Mucosa of gallbladder (tissue), 1 donor: ENCODE results near the gene TSR1. TPM values are rescaled to one million over a fixed set of nuclear protein-coding genes. Genes with fewer than 3 reads are reported as not detected.
"Not testable (repeated sequence)": the region's sequence is repeated elsewhere in the genome, so short reads cannot be mapped to it uniquely, and the experiment has no call there.

Source experiments
- DNase-seq: peaks from one replicate; pipeline ENCODE4 v3.0.0-alpha.2; 2020; ENCODE audit warnings: low spot score
- total RNA-seq: library from RNA; stranded (reverse); gene quantifications from one replicate; pipeline ENCODE4 v1.2.1, GENCODE V29; 2021
- donor health status: DM: no; HTN: no; CAD: no.

TSR1 gene
- total RNA-seq, 1 donor from 2014 or later = 18.8 TPM

DNA sequence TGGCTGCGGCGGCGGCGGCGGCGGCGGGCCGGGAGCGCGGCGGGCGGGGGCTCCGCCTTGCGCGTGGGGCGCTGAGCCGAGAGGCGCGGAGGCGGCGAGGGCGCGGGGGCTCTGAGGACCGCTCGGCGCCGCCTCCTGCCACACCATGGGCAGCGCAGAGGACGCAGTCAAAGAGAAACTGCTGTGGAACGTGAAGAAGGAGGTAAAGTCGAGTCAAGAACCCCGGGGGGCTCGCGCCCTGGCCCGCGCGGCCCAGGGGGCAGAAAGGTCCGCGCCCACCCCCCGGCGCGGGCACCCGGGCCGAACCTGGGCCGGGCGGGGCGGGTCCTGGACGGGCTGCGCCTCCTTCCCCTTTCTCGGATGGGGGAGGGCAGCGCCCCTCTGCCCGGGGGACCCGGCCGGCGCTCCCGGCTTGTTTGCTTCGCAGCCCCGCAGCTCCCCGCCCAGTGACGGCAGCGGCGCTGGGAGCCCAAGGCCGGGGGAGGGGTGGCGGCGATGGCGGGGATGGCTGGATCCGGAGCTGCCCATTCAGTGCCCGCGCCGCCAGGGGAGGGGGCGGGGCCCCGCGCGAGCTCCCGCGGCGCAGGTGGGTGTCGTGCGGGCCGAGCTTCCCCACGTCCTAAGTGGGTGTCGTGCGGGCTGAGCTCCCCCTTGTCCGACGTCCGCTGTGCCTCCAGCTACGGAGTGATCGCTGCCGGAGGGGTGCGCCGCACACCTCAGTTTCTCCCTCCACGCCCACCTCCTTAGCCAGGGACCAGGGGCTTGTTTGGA is 1.5 kb upstream of the TSR1 start:
- peak; percentile 45 for DNase-seq

DNA sequence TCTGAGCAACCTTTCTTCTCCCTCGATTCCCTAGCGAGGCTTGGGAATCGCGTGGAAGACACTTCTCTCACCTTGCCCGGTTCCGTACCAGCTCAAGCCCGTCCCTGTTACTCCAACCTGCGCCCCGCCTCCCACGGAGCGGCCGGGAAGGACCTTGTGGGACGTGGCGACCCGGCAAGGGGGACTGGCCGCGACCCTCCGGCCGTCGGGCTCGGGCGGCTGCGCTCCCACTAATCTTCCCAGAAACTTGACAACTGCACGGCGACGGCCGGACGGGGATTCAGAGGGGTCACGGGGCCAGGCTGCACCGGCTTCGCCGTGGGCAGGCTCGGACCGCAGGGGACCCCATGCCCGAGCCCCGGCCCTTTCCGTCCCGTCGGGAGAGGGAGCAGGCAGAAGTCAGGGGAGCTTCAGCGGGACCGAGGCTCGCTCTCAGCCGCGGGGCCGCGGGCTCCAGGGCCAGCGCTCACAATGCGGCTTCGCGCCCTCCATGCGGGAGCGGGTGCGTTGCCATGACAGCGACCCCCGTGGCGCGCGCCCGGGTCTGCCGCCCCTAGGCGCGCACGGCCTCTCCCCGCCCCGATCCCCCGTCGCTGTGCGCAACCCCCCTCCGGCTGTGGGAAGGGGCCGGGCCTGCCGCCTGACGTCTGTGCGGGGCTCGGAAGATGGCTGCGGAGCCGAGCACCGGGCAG is 741 bp upstream of the TSR1 start, which contains the start of gene SGSM2:
Gene SGSM2 (plus strand): TSS at position 650 of the 692 bp plus-strand sequence. CDS start 188 bp downstream, outside the sequence.
- DNase-seq = no peak

DNA sequence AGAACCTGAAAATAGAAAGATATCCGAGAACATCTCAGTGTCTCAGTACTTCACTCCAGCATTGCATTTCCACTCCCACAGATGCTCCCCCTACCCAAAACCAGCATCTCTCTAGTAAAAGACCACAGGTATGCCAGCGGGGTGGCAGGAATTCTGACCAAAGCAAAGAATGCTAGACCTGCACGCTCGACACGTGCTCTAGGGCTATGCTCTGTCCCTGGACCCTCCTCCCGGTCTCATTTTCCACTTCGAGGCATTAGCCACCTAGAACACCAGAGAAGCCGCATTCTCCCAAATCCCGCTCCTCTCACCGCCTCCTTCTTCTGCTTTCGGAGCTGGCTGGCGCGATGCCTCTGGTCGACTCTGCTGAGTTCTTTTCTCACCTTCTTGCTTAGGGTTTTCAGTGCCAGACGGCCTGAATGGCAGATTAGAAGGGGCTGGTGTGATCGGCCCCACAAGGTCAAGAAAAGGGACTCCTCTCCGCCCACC is 487 bp downstream of the TSR1 start:
- no peak for DNase-seq

DNA sequence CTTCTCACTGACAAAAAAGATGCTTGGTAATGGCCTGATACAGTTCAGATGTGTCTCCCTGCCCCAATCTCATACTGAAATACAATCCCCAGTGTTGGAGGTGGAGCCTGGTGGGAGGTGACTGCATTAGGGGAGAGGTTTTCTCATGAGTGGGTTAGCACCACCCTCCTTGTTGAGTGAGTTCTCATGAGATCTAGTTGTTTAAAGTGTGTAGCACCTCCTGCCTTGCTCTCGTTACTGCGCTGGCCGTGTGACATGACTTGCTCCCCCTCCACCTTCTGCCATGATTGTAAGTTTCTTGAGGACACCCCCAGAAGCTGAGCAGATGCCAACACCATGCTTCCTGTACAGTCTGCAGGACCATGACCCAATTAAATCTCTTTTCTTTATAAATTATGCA is 5.0 kb downstream of the TSR1 start:
- no peak for DNase-seq

DNA sequence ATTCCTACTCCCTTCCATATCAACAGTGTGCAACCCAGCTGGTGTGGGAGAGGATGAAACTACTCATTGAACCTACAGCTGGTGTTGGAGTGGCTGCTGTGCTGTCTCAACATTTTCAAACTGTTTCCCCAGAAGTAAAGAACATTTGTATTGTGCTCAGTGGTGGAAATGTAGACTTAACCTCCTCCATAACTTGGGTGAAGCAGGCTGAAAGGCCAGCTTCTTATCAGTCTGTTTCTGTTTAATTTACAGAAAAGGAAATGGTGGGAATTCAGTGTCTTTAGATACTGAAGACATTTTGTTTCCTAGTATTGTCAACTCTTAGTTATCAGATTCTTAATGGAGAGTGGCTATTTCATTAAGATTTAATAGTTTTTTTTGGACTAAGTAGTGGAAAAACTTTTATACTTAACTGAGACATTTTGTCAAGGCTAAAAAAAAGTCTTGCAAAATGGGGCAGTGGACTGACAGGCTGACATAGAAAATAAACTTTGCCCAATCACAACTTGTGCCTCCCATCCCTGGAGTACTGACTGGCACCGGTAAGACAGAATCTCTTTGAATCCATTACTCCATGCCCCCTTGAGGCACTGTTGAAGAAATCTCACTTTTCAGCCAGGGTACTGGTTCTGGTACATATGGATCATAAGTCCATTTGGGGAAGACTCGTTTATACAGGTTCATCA is 12.5 kb downstream of the TSR1 start:
- no peak for DNase-seq

DNA sequence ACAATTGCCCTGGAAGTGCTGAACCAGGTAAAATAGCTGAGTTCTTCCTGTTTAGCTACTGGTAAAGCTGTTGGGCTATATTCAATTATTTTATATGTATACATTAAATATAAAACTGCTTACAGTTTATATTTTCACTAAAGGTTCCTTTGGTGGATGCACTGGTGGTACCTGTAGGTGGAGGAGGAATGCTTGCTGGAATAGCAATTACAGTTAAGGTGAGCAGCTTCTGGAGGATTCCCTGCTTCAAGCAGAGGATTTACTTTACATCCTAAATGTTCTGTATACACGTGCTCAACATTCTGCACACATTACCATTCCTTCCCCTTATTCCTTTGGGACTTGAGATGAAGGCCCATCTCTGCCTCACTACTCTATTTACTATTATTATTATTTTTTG is 14.9 kb downstream of the TSR1 start:
- DNase-seq = no peak

DNA sequence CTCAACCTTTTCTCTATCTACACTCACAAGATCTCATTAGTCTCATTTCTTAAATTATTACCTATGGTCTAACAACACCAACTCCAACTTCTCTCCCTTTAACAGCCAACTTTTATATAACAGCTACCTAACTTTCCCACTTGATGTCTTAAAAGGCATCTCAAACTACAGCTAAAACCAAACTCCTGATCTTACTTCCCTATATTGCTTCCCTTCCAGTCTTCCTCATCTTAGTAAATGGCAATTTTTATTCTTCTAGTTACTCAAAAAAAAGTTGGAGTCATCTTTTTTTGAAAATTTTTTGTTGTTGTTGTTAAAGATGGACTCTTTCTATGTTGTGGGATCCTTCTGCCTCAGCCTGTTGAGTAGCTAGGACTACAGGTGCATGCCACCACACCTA is 17.2 kb downstream of the TSR1 start:
- no peak for DNase-seq

DNA sequence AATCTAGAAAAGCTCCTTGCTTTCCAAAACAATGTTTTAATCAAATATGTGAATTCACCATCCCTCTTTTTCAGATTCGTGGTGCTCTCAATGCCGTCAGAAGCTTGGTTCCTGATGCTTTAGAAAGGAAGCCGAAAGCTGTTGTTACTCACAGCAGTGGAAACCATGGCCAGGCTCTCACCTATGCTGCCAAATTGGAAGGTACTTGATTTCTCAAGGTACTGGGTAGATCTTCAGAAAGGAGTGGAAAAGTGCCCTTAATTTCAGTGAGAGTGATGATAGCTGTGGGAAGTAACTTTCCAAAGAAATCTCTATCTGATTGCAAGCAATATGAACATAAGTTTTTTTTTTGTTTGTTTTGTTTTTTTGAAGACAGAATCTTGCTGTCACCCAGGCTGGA is 18.5 kb downstream of the TSR1 start:
- no peak for DNase-seq

DNA sequence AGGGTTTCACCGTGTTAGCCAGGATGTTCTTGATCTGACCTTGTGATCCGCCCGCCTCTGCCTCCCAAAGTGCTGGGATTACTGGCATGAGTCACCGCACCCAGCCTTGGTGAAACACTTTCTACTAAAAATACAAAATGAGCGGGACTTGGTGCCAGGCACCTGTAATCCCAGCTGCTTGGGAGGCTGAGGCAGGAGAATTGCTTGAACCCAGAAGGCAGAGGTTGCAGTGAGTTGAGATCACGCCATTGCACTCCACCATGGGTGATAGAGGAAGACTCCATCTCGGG is 19.4 kb downstream of the TSR1 start:
- not testable (repeated sequence) for DNase-seq

DNA sequence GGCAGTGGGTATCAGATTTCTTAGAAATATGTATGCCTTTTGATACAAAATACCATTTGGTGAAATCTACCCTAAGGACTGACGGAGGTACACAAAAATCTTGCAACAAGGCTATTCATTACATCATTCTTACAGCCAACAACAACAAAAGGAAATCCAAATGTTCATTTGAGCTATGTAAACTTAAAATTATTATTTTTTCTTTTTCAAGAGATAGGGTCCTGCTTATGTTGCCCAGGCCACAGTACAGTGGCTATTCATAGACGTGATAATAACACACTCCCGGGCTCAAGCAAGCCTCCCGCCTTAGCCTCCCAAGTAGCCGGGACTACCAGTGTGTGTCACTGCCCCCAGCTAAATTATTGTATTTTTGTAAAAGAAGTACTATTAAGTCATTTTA is 23.5 kb downstream of the TSR1 start:
- DNase-seq = no peak

DNA sequence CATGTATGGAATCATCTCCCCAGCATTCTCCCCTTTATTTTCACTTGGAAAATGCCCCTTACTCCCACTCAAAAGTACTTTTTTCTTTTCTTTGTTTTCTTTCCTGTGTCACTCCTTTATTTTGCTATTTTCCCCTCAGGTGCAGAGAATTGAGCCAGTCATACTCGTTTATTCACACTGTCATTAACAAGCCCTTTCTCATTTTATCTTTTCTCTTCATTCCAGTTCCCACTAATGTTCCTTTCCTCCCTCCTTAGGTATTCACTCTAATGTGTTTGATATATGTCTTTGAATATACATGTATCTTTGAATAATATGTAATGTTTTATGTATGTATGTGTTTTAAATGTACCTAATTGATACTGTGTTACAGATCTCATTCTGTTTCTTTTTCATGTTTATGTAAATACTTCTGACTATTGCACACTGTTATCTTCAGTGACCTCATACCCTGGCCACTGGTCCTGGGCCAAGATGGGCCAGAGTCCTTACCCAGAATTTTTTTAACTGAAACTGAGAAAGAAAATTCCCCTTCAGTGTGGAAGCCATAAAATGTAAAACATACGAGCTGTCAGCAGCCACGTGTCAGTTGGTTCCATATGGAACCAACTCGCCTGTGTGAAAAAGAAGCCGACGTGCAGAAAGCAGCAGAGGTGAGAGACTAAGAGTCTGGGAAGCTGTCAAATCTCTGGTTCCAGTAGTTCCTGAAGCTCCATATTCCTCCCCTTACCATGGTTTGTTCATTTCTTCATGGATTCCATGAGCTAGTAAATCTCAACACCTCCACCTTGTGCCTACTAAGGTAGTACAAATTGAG is 26.7 kb downstream of the TSR1 start:
- DNase-seq = no peak

DNA sequence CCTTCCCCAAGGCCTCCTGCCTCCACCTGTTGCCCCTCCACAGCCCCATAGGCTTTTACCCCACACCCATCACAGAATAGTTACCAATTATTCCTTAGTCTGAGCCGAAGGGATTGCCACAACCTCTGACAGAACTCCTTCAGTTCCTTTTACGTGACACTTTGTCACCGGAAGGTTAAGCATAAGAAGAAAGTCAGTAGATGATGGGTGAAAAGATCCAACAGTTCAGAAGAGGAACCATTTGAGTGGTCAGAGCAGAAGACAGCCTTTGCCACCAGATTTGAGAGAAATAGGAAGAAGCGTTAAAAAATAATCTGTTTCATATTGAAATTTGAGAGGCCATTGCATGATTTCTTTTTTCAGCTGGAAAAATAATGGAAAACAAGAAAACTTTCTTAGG is 31.3 kb downstream of the TSR1 start:
- DNase-seq = no peak

DNA sequence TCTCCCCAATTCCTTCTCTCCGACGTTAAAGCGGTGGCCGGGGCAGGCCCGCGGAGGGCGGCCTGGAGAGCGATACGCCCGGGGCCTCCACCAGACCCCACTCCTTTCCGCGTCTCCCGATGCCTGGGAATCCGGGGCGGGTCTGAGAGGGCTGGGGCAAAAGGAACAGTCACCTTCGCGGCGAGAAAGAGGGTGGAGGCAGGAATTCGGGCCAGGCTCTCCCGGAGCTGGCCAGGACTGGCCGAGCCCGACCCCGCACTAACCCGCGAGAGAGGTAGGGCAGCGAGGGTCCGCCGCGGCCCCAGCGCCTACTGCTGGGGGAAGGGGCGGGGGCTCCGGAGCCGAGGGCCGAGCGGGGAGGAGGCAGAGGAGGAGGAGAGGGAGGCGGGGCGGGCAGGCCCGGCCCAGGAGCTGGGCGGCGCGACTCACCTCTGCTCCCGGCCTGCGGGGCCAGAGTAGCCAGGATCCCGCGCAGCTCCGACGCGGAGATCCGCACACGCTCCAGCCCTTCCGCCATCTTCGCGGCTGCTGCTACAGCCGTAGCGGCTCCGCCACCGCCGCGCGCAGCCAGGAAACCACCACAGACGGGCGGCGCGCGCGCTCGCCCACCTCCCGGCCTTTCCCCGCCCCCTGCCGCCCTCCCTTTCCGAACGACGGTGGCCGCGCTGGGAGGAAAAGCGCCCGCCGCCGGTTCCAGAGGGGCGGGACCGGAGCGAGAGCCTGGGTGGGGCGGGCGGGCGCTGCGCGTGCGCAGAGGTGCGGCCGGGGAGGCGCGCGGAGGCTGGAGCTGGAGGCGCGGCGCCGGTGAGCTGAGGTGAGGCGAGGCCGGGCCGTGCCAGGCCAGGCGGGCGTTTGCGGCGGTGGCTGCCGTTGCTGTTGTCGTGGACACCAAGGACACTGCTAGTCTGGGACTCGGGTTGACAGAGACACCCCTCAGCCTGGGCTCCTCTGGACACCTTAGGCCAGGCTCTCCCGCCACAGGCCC is 32.8 kb downstream of the TSR1 start, which contains the start of the genes SMG6 and SRR:
Gene SMG6 (minus strand): TSS at position 582 of the 985 bp plus-strand sequence. CDS start 65 bp downstream, at position 517.
Gene SRR (plus strand): TSS at position 747 of the 985 bp plus-strand sequence. CDS start 11,611 bp downstream, outside the sequence.
- DNase-seq = peak; percentile 91

DNA sequence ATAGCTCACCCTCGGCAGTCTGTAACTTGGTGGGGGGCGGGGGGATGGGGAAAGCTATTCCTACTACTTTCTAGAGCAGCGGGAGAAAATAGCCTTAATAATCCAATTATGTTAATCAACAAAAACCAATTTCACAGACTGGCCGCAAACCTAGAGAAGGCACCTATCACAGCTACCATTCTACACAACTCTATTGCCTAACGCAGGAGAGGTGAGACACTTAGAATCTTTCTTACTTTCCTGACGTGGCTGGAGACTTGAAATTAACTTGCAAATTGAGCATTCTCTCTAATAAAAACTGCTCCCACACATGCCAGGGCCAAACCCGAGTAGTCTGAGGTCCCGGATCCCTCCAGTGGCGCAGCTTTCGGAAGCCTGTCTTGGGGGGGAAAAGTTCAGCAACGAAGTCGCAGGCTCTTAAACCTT is 33.5 kb downstream of the TSR1 start:
- DNase-seq = no peak

DNA sequence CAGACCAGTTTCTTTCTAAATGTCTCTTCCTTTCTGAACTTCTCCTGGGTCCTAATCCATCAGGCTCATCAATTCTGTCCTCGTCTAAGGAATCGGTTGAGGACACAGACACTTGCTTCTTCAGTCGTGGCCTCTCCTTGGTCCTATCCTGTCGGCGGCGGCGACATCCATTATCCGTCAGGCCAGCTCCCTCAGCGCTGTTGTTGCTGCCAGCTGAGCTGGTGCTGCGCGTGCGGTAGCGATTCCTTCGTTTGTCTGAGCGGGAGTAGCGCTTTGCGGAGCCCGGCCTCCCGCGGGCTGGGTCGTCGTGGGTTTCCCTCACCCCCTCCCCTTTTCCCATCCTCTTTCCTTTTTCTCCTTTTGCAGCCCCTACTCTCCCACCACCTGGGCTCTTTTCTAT is 36.5 kb downstream of the TSR1 start:
- DNase-seq = no peak

DNA sequence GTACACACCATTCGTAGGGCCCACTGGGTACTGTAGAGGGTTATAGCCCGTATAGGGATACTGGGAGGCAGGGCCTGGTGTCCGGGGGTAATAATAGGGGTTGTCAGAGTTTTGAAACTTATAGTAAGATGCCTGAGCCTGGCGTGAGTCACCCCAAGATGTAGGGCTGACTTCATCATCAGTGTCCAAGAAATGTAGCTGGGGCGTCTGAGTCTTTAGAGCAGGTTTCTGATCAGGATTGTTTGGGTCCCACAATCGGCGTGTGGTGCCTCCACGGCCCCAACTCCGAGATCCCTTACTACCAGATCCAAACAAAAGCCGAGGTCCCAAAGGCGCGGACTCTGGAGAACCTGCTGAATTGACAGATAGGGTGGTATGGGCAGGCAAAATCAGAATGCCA is 37.1 kb downstream of the TSR1 start:
- DNase-seq = no peak

DNA sequence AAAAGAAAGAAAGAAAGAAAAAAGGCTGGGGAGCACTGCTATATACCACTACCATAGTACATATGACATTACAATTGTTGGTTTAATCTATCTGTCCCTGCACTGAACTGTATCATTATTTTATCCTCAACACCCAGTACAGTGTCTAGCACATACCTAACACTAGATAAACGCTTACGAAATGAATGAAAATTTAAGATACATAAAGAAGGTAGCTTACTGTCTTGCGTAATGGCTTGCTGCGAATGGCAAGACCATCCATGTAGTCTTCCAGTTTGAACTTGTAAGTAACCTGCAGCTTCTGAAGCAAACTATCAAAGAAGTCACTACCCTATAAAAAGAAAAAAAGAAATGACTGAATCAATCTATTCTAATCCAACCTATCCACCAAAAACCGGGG is 39.2 kb downstream of the TSR1 start:
- no peak for DNase-seq

DNA sequence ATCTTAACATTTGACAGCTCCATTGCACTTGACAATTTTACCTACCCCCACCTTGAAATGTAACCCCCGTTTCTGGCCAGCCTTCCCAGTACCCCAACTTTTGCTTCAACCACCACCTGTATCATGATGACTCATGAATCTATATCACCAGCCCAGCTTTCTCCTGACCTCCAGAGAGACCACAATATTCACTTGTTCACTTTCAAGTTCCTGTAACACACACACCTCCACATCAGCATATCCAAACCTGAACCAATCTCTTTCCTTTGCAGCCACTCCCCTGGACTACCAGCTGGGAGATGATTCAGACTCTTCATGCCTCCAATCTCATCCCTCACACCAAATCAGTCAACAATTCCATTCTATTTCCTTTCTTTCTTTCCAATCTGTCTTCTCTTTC is 40.7 kb downstream of the TSR1 start:
- DNase-seq = no peak

DNA sequence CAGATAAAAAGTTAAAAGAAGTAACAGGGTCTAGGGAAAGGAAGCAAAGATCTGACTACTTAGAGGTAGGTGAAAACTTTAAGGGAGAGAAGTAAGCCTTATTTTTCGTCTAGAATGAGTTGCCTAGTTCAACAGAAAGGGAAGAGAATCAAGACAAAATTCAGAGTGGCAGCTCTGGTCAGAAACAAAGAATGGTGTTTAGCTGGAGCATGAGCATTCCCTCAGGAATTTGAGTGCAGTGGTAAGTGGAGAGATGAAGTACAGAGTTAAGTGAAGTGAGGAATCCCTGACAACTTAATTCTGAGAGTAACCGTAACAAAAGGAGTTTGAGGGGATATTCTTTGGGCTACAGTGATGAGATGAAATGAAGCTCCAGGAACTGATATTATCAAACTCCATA is 44.2 kb downstream of the TSR1 start:
- DNase-seq = no peak

DNA sequence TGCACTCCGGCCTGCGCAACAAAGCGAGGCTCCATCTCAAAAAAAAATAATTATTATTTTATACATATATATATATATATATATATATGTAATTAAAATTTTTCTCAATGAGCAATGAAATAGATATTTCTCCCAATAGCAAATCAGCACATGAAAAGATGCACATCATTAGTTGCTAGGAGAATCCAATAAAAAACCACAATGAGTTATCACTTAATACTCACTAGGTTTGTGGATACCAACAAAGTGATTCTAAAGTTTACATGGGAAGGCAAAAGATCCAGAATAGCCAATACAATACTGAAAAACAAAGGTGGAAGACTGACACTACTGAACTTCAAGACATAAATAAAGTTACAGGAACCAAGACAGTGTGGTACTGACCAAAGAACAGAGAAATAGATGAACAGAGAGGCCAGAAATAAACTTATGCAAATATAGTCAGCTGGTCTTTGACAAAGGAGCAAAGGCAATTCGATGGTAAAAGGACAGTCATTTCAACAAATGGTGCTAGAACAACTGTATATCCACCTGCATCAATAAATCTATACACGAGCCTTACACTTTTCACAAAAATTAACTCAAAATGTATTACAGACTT is 46.3 kb downstream of the TSR1 start:
- DNase-seq = no peak
